ENCODE measurements around the gene VPS37C. TPM values are rescaled to one million over a fixed set of nuclear protein-coding genes. Genes with fewer than 3 reads are reported as not detected.

The VPS37C gene
- total RNA-seq, 2 donors from 2014 or later, result 23.0 to 32.7 TPM

DNA sequence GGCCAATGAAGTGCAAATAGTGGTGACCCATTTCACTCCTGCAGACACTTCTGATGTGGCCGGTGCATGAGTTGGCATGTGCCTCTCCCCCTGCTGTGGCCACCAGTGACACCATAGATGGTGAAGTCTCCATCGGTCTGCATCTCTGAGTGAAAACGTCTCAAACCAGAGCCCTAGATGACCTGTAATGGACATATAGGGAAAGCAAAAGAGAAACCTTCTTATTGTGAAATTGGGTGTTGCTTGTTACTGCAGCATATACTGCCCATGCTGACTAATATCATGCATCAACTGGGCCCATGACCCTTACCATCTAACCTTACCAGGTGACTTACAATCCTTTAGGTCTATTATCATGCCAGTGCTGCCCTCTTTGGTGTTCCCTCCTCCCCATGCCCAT, 11.7 kb upstream of the VPS37C start:
- Histone ChIP-seq H3K27ac (no peak overlapping the region), H3K36me3 (no peaks in the 10 kb centered on the region), H3K4me1 (ENCODE audit: control insufficient read depth in 1 of 2, low read depth in 2 of 2) (no peaks in the 10 kb centered on the region), H3K27me3 (replicated peaks; ENCODE audit: insufficient read depth) (no peaks in the 10 kb centered on the region), H3K9me3 (no peaks in the 10 kb centered on the region), H3K4me3 (no peak overlapping the region)
- TF ChIP-seq, protein P1, sequence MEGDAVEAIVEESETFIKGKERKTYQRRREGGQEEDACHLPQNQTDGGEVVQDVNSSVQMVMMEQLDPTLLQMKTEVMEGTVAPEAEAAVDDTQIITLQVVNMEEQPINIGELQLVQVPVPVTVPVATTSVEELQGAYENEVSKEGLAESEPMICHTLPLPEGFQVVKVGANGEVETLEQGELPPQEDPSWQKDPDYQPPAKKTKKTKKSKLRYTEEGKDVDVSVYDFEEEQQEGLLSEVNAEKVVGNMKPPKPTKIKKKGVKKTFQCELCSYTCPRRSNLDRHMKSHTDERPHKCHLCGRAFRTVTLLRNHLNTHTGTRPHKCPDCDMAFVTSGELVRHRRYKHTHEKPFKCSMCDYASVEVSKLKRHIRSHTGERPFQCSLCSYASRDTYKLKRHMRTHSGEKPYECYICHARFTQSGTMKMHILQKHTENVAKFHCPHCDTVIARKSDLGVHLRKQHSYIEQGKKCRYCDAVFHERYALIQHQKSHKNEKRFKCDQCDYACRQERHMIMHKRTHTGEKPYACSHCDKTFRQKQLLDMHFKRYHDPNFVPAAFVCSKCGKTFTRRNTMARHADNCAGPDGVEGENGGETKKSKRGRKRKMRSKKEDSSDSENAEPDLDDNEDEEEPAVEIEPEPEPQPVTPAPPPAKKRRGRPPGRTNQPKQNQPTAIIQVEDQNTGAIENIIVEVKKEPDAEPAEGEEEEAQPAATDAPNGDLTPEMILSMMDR (IDR thresholded peaks at IDR 0.05), result no peak
- ATAC-seq (ENCODE audit: insufficient number of reproducible peaks, low FRiP score, low read depth), result no peak
- no peak for DNase-seq (ENCODE audit: low spot score)

DNA sequence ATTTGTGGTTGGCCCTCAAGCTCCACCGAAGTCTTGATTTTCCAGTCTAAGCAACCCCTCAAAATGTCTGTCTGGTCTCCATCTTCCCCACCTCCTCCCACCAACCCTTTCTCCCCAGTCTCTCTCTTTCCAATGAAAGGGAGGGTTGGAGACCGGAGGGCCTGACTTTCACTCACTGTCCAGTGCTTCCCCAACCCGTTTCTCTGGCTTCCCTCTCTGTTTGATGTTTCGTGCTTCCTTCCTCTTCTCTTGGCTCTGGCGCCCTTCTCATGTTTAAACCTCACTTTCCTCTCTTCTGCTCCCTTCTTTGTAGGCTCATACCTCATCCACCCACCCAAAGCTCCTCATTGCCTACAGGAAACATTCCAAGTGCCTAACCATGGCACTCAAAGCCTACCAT, 11.1 kb upstream of the VPS37C start:
- Histone ChIP-seq H3K9me3 (no peaks in the 10 kb centered on the region), H3K36me3 (no peaks in the 10 kb centered on the region), H3K4me3 (no peak overlapping the region), H3K4me1 (ENCODE audit: control insufficient read depth in 1 of 2, low read depth in 2 of 2) (no peaks in the 10 kb centered on the region), H3K27me3 (replicated peaks; ENCODE audit: insufficient read depth) (no peaks in the 10 kb centered on the region), H3K27ac (no peak overlapping the region)
- DNase-seq (ENCODE audit: low spot score) (no peak), ATAC-seq (ENCODE audit: insufficient number of reproducible peaks, low FRiP score, low read depth) (no peak)
- TF ChIP-seq, protein P1 (IDR thresholded peaks at IDR 0.05), result no peak

GRCh38 chr11:61171907-61172306, 10.7 kb upstream of the VPS37C start:
- TF ChIP-seq, protein P1 (IDR thresholded peaks at IDR 0.05), result no peak

GRCh38 chr11:61170566-61170965, 9.3 kb upstream of the VPS37C start:
- Histone ChIP-seq H3K4me3 (no peak overlapping the region), H3K4me1 (ENCODE audit: control insufficient read depth in 1 of 2, low read depth in 2 of 2) (no peaks in the 10 kb centered on the region), H3K27me3 (replicated peaks; ENCODE audit: insufficient read depth) (no peaks in the 10 kb centered on the region), H3K9me3 (no peaks in the 10 kb centered on the region), H3K27ac (no peak overlapping the region), H3K36me3 (no peaks in the 10 kb centered on the region)
- no peak for DNase-seq (ENCODE audit: low spot score)
- no peak for ATAC-seq (ENCODE audit: insufficient number of reproducible peaks, low FRiP score, low read depth)
- TF ChIP-seq, protein P1 (IDR thresholded peaks at IDR 0.05), result no peak

More at GRCh38 chr11:61171907-61172306, 10.7 kb upstream of the VPS37C start:
- ATAC-seq (ENCODE audit: insufficient number of reproducible peaks, low FRiP score, low read depth) (no peak), DNase-seq (ENCODE audit: low spot score) (no peak)
- H3K9me3 ChIP-seq, result no peaks in the 10 kb centered on the region
- no peaks in the 10 kb centered on the region for H3K27me3 ChIP-seq (replicated peaks; ENCODE audit: insufficient read depth)
- no peaks in the 10 kb centered on the region for H3K36me3 ChIP-seq
- no peak overlapping the region for H3K27ac ChIP-seq
- H3K4me3 ChIP-seq, result no peak overlapping the region
- no peaks in the 10 kb centered on the region for H3K4me1 ChIP-seq (ENCODE audit: control insufficient read depth in 1 of 2, low read depth in 2 of 2)

DNA sequence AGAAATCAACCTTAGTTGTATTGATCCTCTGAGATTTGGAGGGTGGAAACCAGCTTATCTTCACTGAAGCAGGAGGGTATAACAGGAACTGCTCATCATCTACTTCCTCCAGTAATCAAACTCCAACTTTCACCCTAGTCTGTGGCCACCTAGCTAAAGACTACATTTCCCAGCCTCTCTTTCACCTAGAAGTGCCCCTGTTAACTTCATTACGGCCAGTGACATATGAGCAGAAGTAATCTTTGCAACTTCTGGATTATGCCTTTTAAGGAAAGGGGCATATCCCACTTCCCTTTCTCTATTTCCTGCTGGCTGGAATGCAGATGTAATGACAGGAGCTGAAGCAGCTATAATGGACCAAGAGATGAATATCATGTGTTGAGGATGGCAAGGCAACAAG, 7.6 kb upstream of the VPS37C start:
- TF ChIP-seq, protein P1 (IDR thresholded peaks at IDR 0.05), result no peak
- Histone ChIP-seq H3K4me1 (ENCODE audit: control insufficient read depth in 1 of 2, low read depth in 2 of 2) (no peaks in the 10 kb centered on the region), H3K4me3 (no peak overlapping the region), H3K9me3 (no peaks in the 10 kb centered on the region), H3K27ac (no peak overlapping the region), H3K27me3 (replicated peaks; ENCODE audit: insufficient read depth) (no peaks in the 10 kb centered on the region), H3K36me3 (no peaks in the 10 kb centered on the region)
- DNase-seq (ENCODE audit: low spot score) (no peak), ATAC-seq (ENCODE audit: insufficient number of reproducible peaks, low FRiP score, low read depth) (no peak)

Measured in thoracic aorta (tissue), 2 donors.